ENCODE measurements around the gene ESF1.

GRCh38 chr20:13700761-13701160 lies 84.0 kb downstream of the ESF1 start:
- TF ChIP-seq, protein P1, sequence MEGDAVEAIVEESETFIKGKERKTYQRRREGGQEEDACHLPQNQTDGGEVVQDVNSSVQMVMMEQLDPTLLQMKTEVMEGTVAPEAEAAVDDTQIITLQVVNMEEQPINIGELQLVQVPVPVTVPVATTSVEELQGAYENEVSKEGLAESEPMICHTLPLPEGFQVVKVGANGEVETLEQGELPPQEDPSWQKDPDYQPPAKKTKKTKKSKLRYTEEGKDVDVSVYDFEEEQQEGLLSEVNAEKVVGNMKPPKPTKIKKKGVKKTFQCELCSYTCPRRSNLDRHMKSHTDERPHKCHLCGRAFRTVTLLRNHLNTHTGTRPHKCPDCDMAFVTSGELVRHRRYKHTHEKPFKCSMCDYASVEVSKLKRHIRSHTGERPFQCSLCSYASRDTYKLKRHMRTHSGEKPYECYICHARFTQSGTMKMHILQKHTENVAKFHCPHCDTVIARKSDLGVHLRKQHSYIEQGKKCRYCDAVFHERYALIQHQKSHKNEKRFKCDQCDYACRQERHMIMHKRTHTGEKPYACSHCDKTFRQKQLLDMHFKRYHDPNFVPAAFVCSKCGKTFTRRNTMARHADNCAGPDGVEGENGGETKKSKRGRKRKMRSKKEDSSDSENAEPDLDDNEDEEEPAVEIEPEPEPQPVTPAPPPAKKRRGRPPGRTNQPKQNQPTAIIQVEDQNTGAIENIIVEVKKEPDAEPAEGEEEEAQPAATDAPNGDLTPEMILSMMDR (IDR thresholded peaks at IDR 0.05; ENCODE audit: insufficient read depth, low read length), result no peak
- no peak for TF ChIP-seq REST (IDR thresholded peaks at IDR 0.05; ENCODE audit: insufficient replicate concordance, low read depth)
